ENCODE data around the gene RPL23. TPM values are rescaled to one million over a fixed set of nuclear protein-coding genes. Genes with fewer than 3 reads are reported as not detected.

RPL23 gene
- total and polyA plus RNA-seq, 2 donors from 2014 or later: 1,183 to 2,399 TPM

DNA sequence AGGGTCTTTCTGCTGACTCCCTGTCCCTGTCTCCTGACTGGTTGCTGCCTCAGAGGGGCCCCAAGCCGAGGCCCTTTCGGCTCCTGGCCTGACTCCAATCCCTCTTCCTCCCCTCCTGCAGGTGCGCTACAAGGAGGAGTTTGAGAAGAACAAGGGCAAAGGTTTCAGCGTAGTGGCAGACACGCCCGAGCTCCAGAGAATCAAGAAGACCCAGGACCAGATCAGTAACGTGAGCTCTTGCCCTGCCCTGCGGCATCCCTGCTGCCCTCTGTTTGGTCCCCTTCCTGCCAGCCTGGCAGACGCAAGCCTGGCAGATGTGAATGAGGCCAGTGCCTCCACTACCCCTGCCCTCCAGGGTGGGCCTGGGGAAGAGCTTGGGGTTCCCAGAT, 44.8 kb upstream of the RPL23 start:
- FAIRE-seq (no peak), DNase-seq (no peak)
- TF ChIP-seq, protein P1, sequence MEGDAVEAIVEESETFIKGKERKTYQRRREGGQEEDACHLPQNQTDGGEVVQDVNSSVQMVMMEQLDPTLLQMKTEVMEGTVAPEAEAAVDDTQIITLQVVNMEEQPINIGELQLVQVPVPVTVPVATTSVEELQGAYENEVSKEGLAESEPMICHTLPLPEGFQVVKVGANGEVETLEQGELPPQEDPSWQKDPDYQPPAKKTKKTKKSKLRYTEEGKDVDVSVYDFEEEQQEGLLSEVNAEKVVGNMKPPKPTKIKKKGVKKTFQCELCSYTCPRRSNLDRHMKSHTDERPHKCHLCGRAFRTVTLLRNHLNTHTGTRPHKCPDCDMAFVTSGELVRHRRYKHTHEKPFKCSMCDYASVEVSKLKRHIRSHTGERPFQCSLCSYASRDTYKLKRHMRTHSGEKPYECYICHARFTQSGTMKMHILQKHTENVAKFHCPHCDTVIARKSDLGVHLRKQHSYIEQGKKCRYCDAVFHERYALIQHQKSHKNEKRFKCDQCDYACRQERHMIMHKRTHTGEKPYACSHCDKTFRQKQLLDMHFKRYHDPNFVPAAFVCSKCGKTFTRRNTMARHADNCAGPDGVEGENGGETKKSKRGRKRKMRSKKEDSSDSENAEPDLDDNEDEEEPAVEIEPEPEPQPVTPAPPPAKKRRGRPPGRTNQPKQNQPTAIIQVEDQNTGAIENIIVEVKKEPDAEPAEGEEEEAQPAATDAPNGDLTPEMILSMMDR (IDR thresholded peaks at IDR 0.05; ENCODE audit: borderline replicate concordance, extremely low read depth, insufficient read depth): no peak
- Histone ChIP-seq H3K4me3 (ENCODE audit: low read length in 3 of 3) (no peak overlapping the region), H3K4me1 (ENCODE audit: control insufficient read depth in 2 of 3, insufficient read depth in 2 of 3, low read depth in 1 of 3, low read length in 3 of 3) (peaks cover 0 to 49% (median 38%) of the 10 kb centered on the region in 3 donors), H3K36me3 (ENCODE audit: control insufficient read depth in 2 of 3, insufficient read depth in 3 of 3, low read length in 3 of 3) (peaks cover 0 to 5% (median 0%) of the 10 kb centered on the region in 3 donors), H3K27ac (ENCODE audit: low read depth in 2 of 2, low read length in 2 of 2) (peak overlapping the region; percentile 85 to 86), H3K9me3 (ENCODE audit: control insufficient read depth in 2 of 3, insufficient read depth in 1 of 3, low read length in 3 of 3) (no peaks in the 10 kb centered on the region), H3K9ac (ENCODE audit: low read length in 3 of 3) (peak overlapping the region in 2 of 3 donors; percentile 14 to 56), H3K27me3 (ENCODE audit: control insufficient read depth, insufficient read depth, low read length) (no peaks in the 10 kb centered on the region)
- intact Hi-C loops (cut with DNase I): no loop called here

DNA sequence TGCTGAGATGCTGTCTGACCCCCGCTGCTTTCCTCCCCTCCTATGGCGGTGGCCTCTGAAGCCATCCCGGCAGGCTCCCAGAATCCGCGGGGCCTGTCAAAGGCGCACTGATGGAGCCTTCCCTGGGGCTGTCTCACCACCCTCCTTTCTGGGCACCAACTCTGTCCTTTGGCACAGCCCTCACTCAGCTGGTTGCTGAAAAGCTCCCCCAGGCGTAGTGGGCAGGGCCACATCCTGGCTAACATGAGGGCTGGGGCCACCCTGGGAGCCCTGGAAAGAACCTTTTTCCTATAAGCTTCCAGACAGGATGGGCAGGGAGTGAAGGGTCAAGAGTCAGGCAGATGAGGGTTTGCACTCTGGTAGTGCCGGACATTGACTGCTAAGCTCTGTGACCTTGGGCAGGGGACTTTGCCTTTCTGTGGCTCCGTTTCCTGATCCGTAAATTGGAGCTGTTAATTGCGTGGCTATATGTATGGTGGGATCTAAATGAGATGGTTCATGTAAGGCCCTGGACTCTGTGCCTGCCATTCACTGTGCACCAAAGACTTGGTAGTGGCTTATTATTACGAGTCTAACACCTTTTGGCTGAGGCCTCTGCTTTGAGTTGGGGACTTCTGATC, 44.3 kb upstream of the RPL23 start:
- H3K9ac ChIP-seq (ENCODE audit: low read length in 3 of 3): peak overlapping the region in 1 of 3 donors; percentile 56

DNA sequence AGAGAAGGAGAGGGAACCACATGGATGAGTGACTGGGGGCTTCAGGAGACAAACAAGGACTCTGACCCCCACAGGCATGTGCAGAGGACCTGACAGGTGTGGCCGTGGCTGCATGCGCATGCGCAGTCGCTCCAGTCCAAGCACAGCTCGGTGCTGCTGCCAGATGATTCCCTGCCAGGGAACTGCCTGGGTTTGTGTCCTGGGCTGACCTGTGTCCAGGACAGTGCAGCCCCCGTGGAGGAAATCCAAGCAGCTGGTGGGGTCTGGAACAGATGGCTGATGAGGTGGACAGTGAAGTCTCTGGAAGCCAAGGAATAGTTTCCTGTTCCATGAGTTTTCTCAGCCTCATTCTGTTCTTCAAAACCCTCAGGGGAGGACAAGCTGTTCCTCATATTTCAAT, 43.7 kb upstream of the RPL23 start:
- H3K9me3 ChIP-seq (ENCODE audit: control insufficient read depth in 2 of 3, insufficient read depth in 1 of 3, low read length in 3 of 3): no peaks in the 10 kb centered on the region
- H3K4me3 ChIP-seq (ENCODE audit: low read length in 3 of 3): no peak overlapping the region
- peaks cover under 1 to 13% (median 2%) of the 10 kb centered on the region in 3 donors for H3K36me3 ChIP-seq (ENCODE audit: control insufficient read depth in 2 of 3, insufficient read depth in 3 of 3, low read length in 3 of 3)
- H3K27ac ChIP-seq (ENCODE audit: low read depth in 2 of 2, low read length in 2 of 2): peak overlapping the region; percentile 85 to 86
- intact Hi-C loops (cut with DNase I): no loop called here
- peaks cover 0 to 55% (median 42%) of the 10 kb centered on the region in 3 donors for H3K4me1 ChIP-seq (ENCODE audit: control insufficient read depth in 2 of 3, insufficient read depth in 2 of 3, low read depth in 1 of 3, low read length in 3 of 3)
- FAIRE-seq (no peak), DNase-seq (no peak)
- TF ChIP-seq, protein P1 (IDR thresholded peaks at IDR 0.05; ENCODE audit: borderline replicate concordance, extremely low read depth, insufficient read depth): no peak
- H3K27me3 ChIP-seq (ENCODE audit: control insufficient read depth, insufficient read depth, low read length): no peaks in the 10 kb centered on the region
- peak overlapping the region in 1 of 3 donors; percentile 56 for H3K9ac ChIP-seq (ENCODE audit: low read length in 3 of 3)

More for the DNA sequence above, 44.3 kb upstream of the RPL23 start:
- Histone ChIP-seq H3K36me3 (ENCODE audit: control insufficient read depth in 2 of 3, insufficient read depth in 3 of 3, low read length in 3 of 3) (peaks cover 0 to 7% (median 1%) of the 10 kb centered on the region in 3 donors), H3K27ac (ENCODE audit: low read depth in 2 of 2, low read length in 2 of 2) (peak overlapping the region; percentile 85 to 86), H3K9me3 (ENCODE audit: control insufficient read depth in 2 of 3, insufficient read depth in 1 of 3, low read length in 3 of 3) (no peaks in the 10 kb centered on the region), H3K4me1 (ENCODE audit: control insufficient read depth in 2 of 3, insufficient read depth in 2 of 3, low read depth in 1 of 3, low read length in 3 of 3) (peaks cover 0 to 54% (median 42%) of the 10 kb centered on the region in 3 donors), H3K27me3 (ENCODE audit: control insufficient read depth, insufficient read depth, low read length) (no peaks in the 10 kb centered on the region), H3K4me3 (ENCODE audit: low read length in 3 of 3) (no peak overlapping the region)
- intact Hi-C loops (cut with DNase I): no loop called here
- FAIRE-seq: no peak
- DNase-seq: no peak
- TF ChIP-seq, protein P1 (IDR thresholded peaks at IDR 0.05; ENCODE audit: borderline replicate concordance, extremely low read depth, insufficient read depth): no peak
